IPS-15b (cell line): ENCODE results near the gene DDAH2.

Experiments used
- H3K27me3 ChIP-seq: one replicate; pipeline ENCODE4 v1.6.1; 2013; ENCODE audit warnings: low read length; ENCODE audit not compliant: control insufficient read depth, insufficient read depth
- H3K36me3 ChIP-seq: one replicate; pipeline ENCODE4 v1.6.1; 2013; ENCODE audit warnings: low read length; ENCODE audit not compliant: control insufficient read depth, insufficient read depth
- H3K4me1 ChIP-seq: one replicate; pipeline ENCODE4 v1.6.1; 2013; ENCODE audit warnings: mild to moderate bottlenecking, low read length; ENCODE audit not compliant: control insufficient read depth, insufficient read depth
- H3K4me3 ChIP-seq: one replicate; pipeline ENCODE4 v1.5.1; 2013; ENCODE audit warnings: low read depth, low read length
- H3K9ac ChIP-seq: one replicate; pipeline ENCODE4 v1.6.1; 2013; ENCODE audit warnings: low read depth, mild to moderate bottlenecking, low read length
- H3K9me3 ChIP-seq: one replicate; pipeline ENCODE4 v1.6.1; 2013; ENCODE audit warnings: mild to moderate bottlenecking, low read length; ENCODE audit not compliant: control insufficient read depth, insufficient read depth

The DDAH2 gene

GRCh38 chr6:31768363-31769257, 39.5 kb upstream of the DDAH2 start:
- H3K4me1 ChIP-seq = no peaks in the 10 kb centered on the region

GRCh38 chr6:31767096-31767645, 38.1 kb upstream of the DDAH2 start:
- Histone ChIP-seq H3K4me1 (peaks cover 5% of the 10 kb centered on the region), H3K36me3 (peaks cover 5% of the 10 kb centered on the region), H3K4me3 (no peak overlapping the region), H3K27me3 (no peaks in the 10 kb centered on the region), H3K9me3 (no peaks in the 10 kb centered on the region), H3K9ac (no peak overlapping the region)

More at GRCh38 chr6:31768363-31769257, 39.5 kb upstream of the DDAH2 start:
- Histone ChIP-seq H3K27me3 (no peaks in the 10 kb centered on the region), H3K36me3 (no peaks in the 10 kb centered on the region), H3K9me3 (no peaks in the 10 kb centered on the region), H3K9ac (no peak overlapping the region), H3K4me3 (no peak overlapping the region)

GRCh38 chr6:31765910-31766794, 37.1 kb upstream of the DDAH2 start:
- Histone ChIP-seq H3K36me3 (peaks cover 13% of the 10 kb centered on the region), H3K9me3 (no peaks in the 10 kb centered on the region), H3K4me3 (peak overlapping the region; percentile 24), H3K4me1 (peaks cover 5% of the 10 kb centered on the region), H3K9ac (no peak overlapping the region), H3K27me3 (no peaks in the 10 kb centered on the region)

GRCh38 chr6:31765559-31765909, 36.4 kb upstream of the DDAH2 start:
- peaks cover 5% of the 10 kb centered on the region for H3K4me1 ChIP-seq
- H3K27me3 ChIP-seq = no peaks in the 10 kb centered on the region
- no peaks in the 10 kb centered on the region for H3K9me3 ChIP-seq
- H3K4me3 ChIP-seq = no peak overlapping the region
- H3K9ac ChIP-seq = no peak overlapping the region
- H3K36me3 ChIP-seq = peaks cover 15% of the 10 kb centered on the region

- Histone ChIP-seq H3K4me1 (peaks cover 5% of the 10 kb centered on the region), H3K27me3 (no peaks in the 10 kb centered on the region), H3K9ac (no peak overlapping the region), H3K36me3 (peaks cover 24% of the 10 kb centered on the region), H3K4me3 (no peak overlapping the region), H3K9me3 (no peaks in the 10 kb centered on the region)
These were observed 35.1 kb upstream of the DDAH2 start for GRCh38 chr6:31764198-31764597.

- H3K4me3 ChIP-seq = no peak overlapping the region
- H3K4me1 ChIP-seq = peaks cover 5% of the 10 kb centered on the region
- H3K27me3 ChIP-seq = no peaks in the 10 kb centered on the region
- H3K9ac ChIP-seq = no peak overlapping the region
- H3K36me3 ChIP-seq = peaks cover 24% of the 10 kb centered on the region
- H3K9me3 ChIP-seq = no peaks in the 10 kb centered on the region
These were observed 34.5 kb upstream of the DDAH2 start for GRCh38 chr6:31763619-31763940.

- H3K4me1 ChIP-seq = peaks cover 5% of the 10 kb centered on the region
- no peaks in the 10 kb centered on the region for H3K27me3 ChIP-seq
- H3K9me3 ChIP-seq = no peaks in the 10 kb centered on the region
- peaks cover 24% of the 10 kb centered on the region for H3K36me3 ChIP-seq
- H3K9ac ChIP-seq = no peak overlapping the region
- no peak overlapping the region for H3K4me3 ChIP-seq
These were observed 33.9 kb upstream of the DDAH2 start for GRCh38 chr6:31762878-31763618.

- Histone ChIP-seq H3K9ac (no peak within 1 kb of the TSS), H3K36me3 (peaks cover 24% of the 10 kb centered on the region), H3K27me3 (no peaks in the 10 kb centered on the region)
These were observed 33.3 kb upstream of the DDAH2 start, which contains the start of gene SAPCD1 for GRCh38 chr6:31762356-31762755. Gene SAPCD1 (plus strand): TSS chr6:31762656. CDS start chr6:31763055, 399 bp downstream.

GRCh38 chr6:31761343-31761742, 32.2 kb upstream of the DDAH2 start:
- Histone ChIP-seq H3K9ac (no peak overlapping the region), H3K27me3 (no peaks in the 10 kb centered on the region), H3K4me1 (peaks cover 5% of the 10 kb centered on the region)

More at GRCh38 chr6:31762356-31762755, 33.3 kb upstream of the DDAH2 start, which contains the start of gene SAPCD1:
- Histone ChIP-seq H3K4me1 (peaks cover 5% of the 10 kb centered on the region), H3K9me3 (no peaks in the 10 kb centered on the region), H3K4me3 (no peak within 1 kb of the TSS)

GRCh38 chr6:31760790-31761189, 31.7 kb upstream of the DDAH2 start:
- H3K36me3 ChIP-seq = peaks cover 24% of the 10 kb centered on the region
- H3K9me3 ChIP-seq = no peaks in the 10 kb centered on the region
- H3K27me3 ChIP-seq = no peaks in the 10 kb centered on the region
- peaks cover 5% of the 10 kb centered on the region for H3K4me1 ChIP-seq
- H3K4me3 ChIP-seq = no peak overlapping the region
- no peak overlapping the region for H3K9ac ChIP-seq

More at GRCh38 chr6:31761343-31761742, 32.2 kb upstream of the DDAH2 start:
- peaks cover 24% of the 10 kb centered on the region for H3K36me3 ChIP-seq
- H3K4me3 ChIP-seq = no peak overlapping the region
- no peaks in the 10 kb centered on the region for H3K9me3 ChIP-seq

GRCh38 chr6:31758281-31758680, 29.2 kb upstream of the DDAH2 start:
- H3K36me3 ChIP-seq = peaks cover 24% of the 10 kb centered on the region
- H3K27me3 ChIP-seq = no peaks in the 10 kb centered on the region
- no peaks in the 10 kb centered on the region for H3K9me3 ChIP-seq

More at GRCh38 chr6:31758281-31758680, 29.2 kb upstream of the DDAH2 start:
- no peak overlapping the region for H3K9ac ChIP-seq
- peaks cover 2% of the 10 kb centered on the region for H3K4me1 ChIP-seq
- no peak overlapping the region for H3K4me3 ChIP-seq
